Parathyroid adenoma (tissue), 2 donors: ENCODE data around the gene TENM3.

Experiments
- H2AFZ ChIP-seq: fragments of 300-600 bp; sonication (generic); one replicate; pipeline ENCODE4 v1.7.0; 2017; ENCODE audit warnings: antibody characterized with exemption, mild to moderate bottlenecking
- H3K27ac ChIP-seq: fragments of 300-600 bp; sonication (generic); one replicate; pipeline ENCODE4 v1.7.0; 2017
- H3K27me3 ChIP-seq: fragments of 300-600 bp; sonication (generic); one replicate; pipeline ENCODE4 v1.7.0; 2017; ENCODE audit warnings: low read length; ENCODE audit not compliant: control insufficient read depth, insufficient read depth
- H3K36me3 ChIP-seq: fragments of 300-600 bp; sonication (generic); one replicate; pipeline ENCODE4 v1.7.0; 2017; ENCODE audit warnings: low read length; ENCODE audit not compliant: control insufficient read depth, insufficient read depth
- H3K4me1 ChIP-seq: fragments of 300-600 bp; sonication (generic); one replicate; pipeline ENCODE4 v1.7.0; 2017; ENCODE audit warnings: control low read depth
- H3K4me2 ChIP-seq: fragments of 300-600 bp; sonication (generic); one replicate; pipeline ENCODE4 v1.7.0; 2017; ENCODE audit warnings: low read length
- H3K4me3 ChIP-seq: fragments of 300-600 bp; sonication (generic); one replicate; pipeline ENCODE4 v1.7.0; 2017; ENCODE audit warnings: low read depth, low read length
- H3K79me2 ChIP-seq: fragments of 300-600 bp; sonication (generic); one replicate; pipeline ENCODE4 v1.7.0; 2017; ENCODE audit warnings: control low read depth
- H3K9ac ChIP-seq: fragments of 300-600 bp; sonication (generic); one replicate; pipeline ENCODE4 v1.7.0; 2017; ENCODE audit warnings: mild to moderate bottlenecking
- H3K9me3 ChIP-seq: fragments of 300-600 bp; sonication (generic); one replicate; pipeline ENCODE4 v1.7.0; 2017; ENCODE audit warnings: low read length; ENCODE audit not compliant: control insufficient read depth
- TF ChIP-seq, protein P1 (sequence below): fragments of 300-600 bp; sonication (generic); IDR thresholded peaks from one replicate; pipeline ENCODE4 v1.7.0; 2017; ENCODE audit warnings: antibody characterized with exemption, mild to moderate bottlenecking
- donor health status: primary hyperparathyroidism.

The TENM3 gene

GRCh38 chr4:182291597-182292270 lies 48.5 kb downstream of the TENM3 start:
- Histone ChIP-seq H3K36me3 (no peaks in the 10 kb centered on the region), H3K4me2 (no peak overlapping the region), H2AFZ (no peak overlapping the region), H3K79me2 (no peaks in the 10 kb centered on the region), H3K4me1 (no peaks in the 10 kb centered on the region), H3K27me3 (no peaks in the 10 kb centered on the region), H3K27ac (no peak overlapping the region), H3K4me3 (no peak overlapping the region), H3K9me3 (no peaks in the 10 kb centered on the region), H3K9ac (no peak overlapping the region)
- TF ChIP-seq, protein P1, sequence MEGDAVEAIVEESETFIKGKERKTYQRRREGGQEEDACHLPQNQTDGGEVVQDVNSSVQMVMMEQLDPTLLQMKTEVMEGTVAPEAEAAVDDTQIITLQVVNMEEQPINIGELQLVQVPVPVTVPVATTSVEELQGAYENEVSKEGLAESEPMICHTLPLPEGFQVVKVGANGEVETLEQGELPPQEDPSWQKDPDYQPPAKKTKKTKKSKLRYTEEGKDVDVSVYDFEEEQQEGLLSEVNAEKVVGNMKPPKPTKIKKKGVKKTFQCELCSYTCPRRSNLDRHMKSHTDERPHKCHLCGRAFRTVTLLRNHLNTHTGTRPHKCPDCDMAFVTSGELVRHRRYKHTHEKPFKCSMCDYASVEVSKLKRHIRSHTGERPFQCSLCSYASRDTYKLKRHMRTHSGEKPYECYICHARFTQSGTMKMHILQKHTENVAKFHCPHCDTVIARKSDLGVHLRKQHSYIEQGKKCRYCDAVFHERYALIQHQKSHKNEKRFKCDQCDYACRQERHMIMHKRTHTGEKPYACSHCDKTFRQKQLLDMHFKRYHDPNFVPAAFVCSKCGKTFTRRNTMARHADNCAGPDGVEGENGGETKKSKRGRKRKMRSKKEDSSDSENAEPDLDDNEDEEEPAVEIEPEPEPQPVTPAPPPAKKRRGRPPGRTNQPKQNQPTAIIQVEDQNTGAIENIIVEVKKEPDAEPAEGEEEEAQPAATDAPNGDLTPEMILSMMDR, result no peak

- Histone ChIP-seq H3K36me3 (no peaks in the 10 kb centered on the region), H3K27ac (no peak overlapping the region), H3K79me2 (no peaks in the 10 kb centered on the region), H3K9ac (no peak overlapping the region), H2AFZ (no peak overlapping the region), H3K27me3 (no peaks in the 10 kb centered on the region), H3K4me3 (no peak overlapping the region), H3K9me3 (no peaks in the 10 kb centered on the region), H3K4me2 (no peak overlapping the region), H3K4me1 (no peaks in the 10 kb centered on the region)
- TF ChIP-seq, protein P1, result no peak
Measured at GRCh38 chr4:182292612-182293011, 49.4 kb downstream of the TENM3 start.

DNA sequence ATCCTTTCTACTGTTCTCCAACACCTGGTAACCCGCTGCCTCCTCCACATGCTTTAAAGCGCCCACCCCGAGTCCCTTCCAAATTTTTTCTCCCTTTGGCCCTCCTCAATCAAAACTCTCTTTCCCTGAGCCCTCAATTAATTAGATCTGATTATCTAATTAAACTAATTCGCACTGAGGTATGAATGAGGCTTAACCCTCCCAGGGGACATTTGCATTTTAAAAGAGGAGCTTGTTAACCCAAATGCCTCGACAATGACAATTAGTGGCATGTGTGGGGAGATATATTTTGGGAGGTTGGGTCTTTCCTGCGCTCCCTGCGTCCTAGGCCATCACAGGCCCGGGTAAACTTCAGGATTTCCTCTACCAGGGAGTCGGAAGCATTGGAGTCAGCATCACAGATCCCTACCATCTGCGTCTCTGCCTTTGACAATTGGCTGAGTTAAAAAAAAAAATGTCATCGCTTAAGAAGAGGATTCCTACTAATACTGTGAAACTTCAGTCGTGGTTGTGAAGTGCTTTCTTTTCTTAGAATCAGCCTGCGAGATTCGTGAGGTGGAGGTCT lies 50.6 kb downstream of the TENM3 start:
- TF ChIP-seq, protein P1, result no peak

GRCh38 chr4:182294451-182294850 lies 51.2 kb downstream of the TENM3 start:
- H3K4me3 ChIP-seq, result no peak overlapping the region
- H3K9me3 ChIP-seq, result no peaks in the 10 kb centered on the region
- no peak overlapping the region for H3K27ac ChIP-seq
- H3K79me2 ChIP-seq, result no peaks in the 10 kb centered on the region
- H3K36me3 ChIP-seq, result no peaks in the 10 kb centered on the region
- H3K27me3 ChIP-seq, result no peaks in the 10 kb centered on the region
- H3K9ac ChIP-seq, result no peak overlapping the region
- TF ChIP-seq, protein P1, result no peak
- H3K4me1 ChIP-seq, result no peaks in the 10 kb centered on the region
- no peak overlapping the region for H3K4me2 ChIP-seq
- no peak overlapping the region for H2AFZ ChIP-seq

More for the DNA sequence above, 50.6 kb downstream of the TENM3 start:
- H3K27me3 ChIP-seq, result no peaks in the 10 kb centered on the region
- H2AFZ ChIP-seq, result no peak overlapping the region
- H3K27ac ChIP-seq, result no peak overlapping the region
- no peaks in the 10 kb centered on the region for H3K9me3 ChIP-seq
- H3K4me2 ChIP-seq, result no peak overlapping the region
- H3K36me3 ChIP-seq, result no peaks in the 10 kb centered on the region
- no peaks in the 10 kb centered on the region for H3K4me1 ChIP-seq
- H3K79me2 ChIP-seq, result no peaks in the 10 kb centered on the region
- no peak overlapping the region for H3K4me3 ChIP-seq
- H3K9ac ChIP-seq, result no peak overlapping the region

DNA sequence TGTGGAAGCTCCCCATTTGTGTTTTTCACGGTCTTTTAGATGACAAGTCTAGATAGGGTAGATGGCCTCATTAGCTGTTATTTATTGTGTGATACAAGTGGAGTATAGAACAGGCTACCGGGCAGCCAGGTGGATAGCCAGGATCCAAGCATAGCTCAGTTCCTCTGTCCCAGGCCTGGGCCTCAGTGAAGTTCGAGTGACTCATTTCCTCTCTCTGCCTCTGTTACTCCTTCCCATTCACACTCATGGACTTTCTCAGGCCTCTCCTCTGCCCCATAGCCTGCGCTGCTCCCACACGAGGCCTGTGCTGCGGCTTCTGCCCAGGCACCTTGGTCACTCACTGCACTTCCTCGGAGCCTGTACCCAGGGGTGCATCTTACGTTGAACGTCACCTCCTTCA lies 54.5 kb downstream of the TENM3 start:
- H3K79me2 ChIP-seq, result no peaks in the 10 kb centered on the region
- H3K27me3 ChIP-seq, result no peaks in the 10 kb centered on the region
- no peak overlapping the region for H3K27ac ChIP-seq
- TF ChIP-seq, protein P1, result no peak
- no peak overlapping the region for H3K4me2 ChIP-seq
- H3K4me3 ChIP-seq, result no peak overlapping the region
- no peaks in the 10 kb centered on the region for H3K36me3 ChIP-seq
- H2AFZ ChIP-seq, result no peak overlapping the region
- H3K4me1 ChIP-seq, result no peaks in the 10 kb centered on the region
- H3K9ac ChIP-seq, result no peak overlapping the region
- no peaks in the 10 kb centered on the region for H3K9me3 ChIP-seq
